Astrocyte (in vitro differentiated cells and primary cell): ENCODE measurements around the gene KANSL1L. TPM values are rescaled to one million over a fixed set of nuclear protein-coding genes. Genes with fewer than 3 reads are reported as not detected.

Source experiments
- DNase-seq: peaks from one replicate; pipeline ENCODE4 v3.0.0-alpha.2; 2010; ENCODE audit warnings: low read depth
- FAIRE-seq: peaks from 2 replicates; lab custom pipeline; 2011; peaks lifted over from hg19 to GRCh38; lab: Jason Lieb, UNC
- H2AFZ ChIP-seq: 2 replicates; pipeline ENCODE4 v1.6.0; 2012; ENCODE audit warnings: low read depth, low read length, inconsistent platforms
- H3K27ac ChIP-seq: 2 replicates; pipeline ENCODE4 v1.5.1; 2011; ENCODE audit warnings: low read depth, low read length, inconsistent platforms
- H3K27me3 ChIP-seq: 2 replicates; pipeline ENCODE4 v1.6.0; 2011; ENCODE audit warnings: low read length, inconsistent platforms; ENCODE audit not compliant: insufficient read depth
- H3K36me3 ChIP-seq: 2 replicates; pipeline ENCODE4 v1.5.1; 2011; ENCODE audit warnings: low read length, inconsistent platforms; ENCODE audit not compliant: insufficient read depth
- H3K4me1 ChIP-seq: 2 replicates; pipeline ENCODE4 v1.5.1; 2011; ENCODE audit warnings: low read length, inconsistent platforms; ENCODE audit not compliant: insufficient read depth
- H3K4me2 ChIP-seq: 2 replicates; pipeline ENCODE4 v1.6.0; 2012; ENCODE audit warnings: low read length, inconsistent platforms
- H3K4me3 ChIP-seq: 2 replicates; pipeline ENCODE4 v1.5.1; 2011; ENCODE audit warnings: low read depth, mild to moderate bottlenecking, low read length, inconsistent platforms; ENCODE audit not compliant: insufficient read depth
- H3K79me2 ChIP-seq: 2 replicates; pipeline ENCODE4 v1.6.0; 2012; ENCODE audit warnings: mild to moderate bottlenecking, low read length, inconsistent platforms; ENCODE audit not compliant: insufficient read depth
- H3K9ac ChIP-seq: 2 replicates; pipeline ENCODE4 v1.6.0; 2012; ENCODE audit warnings: mild to moderate bottlenecking, low read length, inconsistent platforms
- H3K9me3 ChIP-seq: 2 replicates; pipeline ENCODE4 v1.5.1; 2012; ENCODE audit warnings: low read depth, mild to moderate bottlenecking, low read length, inconsistent platforms; ENCODE audit not compliant: insufficient read depth
- H4K20me1 ChIP-seq: 2 replicates; pipeline ENCODE4 v1.6.0; 2012; ENCODE audit warnings: low read length, inconsistent platforms; ENCODE audit not compliant: insufficient read depth
- H3K27ac Mint-ChIP-seq: one replicate; pipeline ENCODE4 v1.8.0; 2021; ENCODE audit warnings: mild to moderate bottlenecking, mixed read lengths; ENCODE audit not compliant: unreplicated experiment
- H3K27me3 Mint-ChIP-seq: one replicate; pipeline ENCODE4 v1.8.0; 2021; ENCODE audit warnings: low read depth, mixed read lengths; ENCODE audit not compliant: unreplicated experiment
- H3K36me3 Mint-ChIP-seq: one replicate; pipeline ENCODE4 v1.8.0; 2021; ENCODE audit warnings: low read depth, mixed read lengths; ENCODE audit not compliant: unreplicated experiment
- H3K4me1 Mint-ChIP-seq: one replicate; pipeline ENCODE4 v1.8.0; 2021; ENCODE audit warnings: low read depth, mixed read lengths; ENCODE audit not compliant: unreplicated experiment
- H3K4me3 Mint-ChIP-seq: one replicate; pipeline ENCODE4 v1.8.0; 2021; ENCODE audit warnings: mild to moderate bottlenecking, moderate library complexity, mixed read lengths; ENCODE audit not compliant: unreplicated experiment
- H3K9me3 Mint-ChIP-seq: one replicate; pipeline ENCODE4 v1.8.0; 2021; ENCODE audit warnings: mild to moderate bottlenecking, mixed read lengths; ENCODE audit not compliant: unreplicated experiment
- CTCF ChIP-seq: IDR thresholded peaks from 2 replicates; pipeline ENCODE4 v1.5.1; 2011; ENCODE audit warnings: low read depth, mild to moderate bottlenecking, inconsistent platforms, low read length, moderate library complexity; ENCODE audit not compliant: insufficient read depth
- EZH2 ChIP-seq: IDR thresholded peaks from 2 replicates; pipeline ENCODE4 v1.6.1; 2012; ENCODE audit warnings: mild to moderate bottlenecking, low read length, inconsistent platforms; ENCODE audit not compliant: insufficient read depth
- total RNA-seq: library from RNA; stranded (reverse); gene quantifications from 2 replicates; pipeline ENCODE4 v1.2.1, GENCODE V29; 2021

Gene KANSL1L
- total RNA-seq, 1 donor from 2014 or later, result 7.5 TPM

- Mint-ChIP-seq H3K4me3 (no peak overlapping the region), H3K36me3 (peaks cover 7% of the 10 kb centered on the region), H3K27ac (no peak overlapping the region), H3K9me3 (no peaks in the 10 kb centered on the region), H3K27me3 (no peaks in the 10 kb centered on the region), H3K4me1 (peaks cover 28% of the 10 kb centered on the region)
- no peak overlapping the region for H3K9ac ChIP-seq
- TF ChIP-seq EZH2, result no peak
- TF ChIP-seq CTCF, result no peak
- FAIRE-seq (no peak), DNase-seq (no peak)
- peaks cover 99% of the 10 kb centered on the region for H3K79me2 ChIP-seq
- H4K20me1 ChIP-seq, result peaks cover 76% of the 10 kb centered on the region
- H3K27me3 ChIP-seq, result no peaks in the 10 kb centered on the region
- H3K4me1 ChIP-seq, result no peaks in the 10 kb centered on the region
- no peak overlapping the region for H3K4me2 ChIP-seq
- no peak overlapping the region for H3K4me3 ChIP-seq
- peaks cover 28% of the 10 kb centered on the region for H3K36me3 ChIP-seq
- H3K27ac ChIP-seq, result no peak overlapping the region
- H2AFZ ChIP-seq, result no peak overlapping the region
- no peaks in the 10 kb centered on the region for H3K9me3 ChIP-seq
Measured at GRCh38 chr2:210009126-210009525, 162.1 kb downstream of the KANSL1L start.

GRCh38 chr2:210007895-210008294 lies 163.3 kb downstream of the KANSL1L start:
- Histone ChIP-seq H3K9me3 (no peaks in the 10 kb centered on the region), H3K9ac (no peak overlapping the region), H3K4me3 (no peak overlapping the region), H2AFZ (no peak overlapping the region), H3K79me2 (peaks cover 100% of the 10 kb centered on the region), H4K20me1 (peaks cover 74% of the 10 kb centered on the region), H3K4me2 (peak overlapping the region; percentile 11), H3K4me1 (peaks cover 3% of the 10 kb centered on the region), H3K27me3 (no peaks in the 10 kb centered on the region), H3K27ac (no peak overlapping the region), H3K36me3 (peaks cover 28% of the 10 kb centered on the region)
- FAIRE-seq, result no peak
- Mint-ChIP-seq H3K27ac (no peak overlapping the region), H3K27me3 (no peaks in the 10 kb centered on the region), H3K36me3 (peaks cover 7% of the 10 kb centered on the region), H3K4me3 (no peak overlapping the region), H3K9me3 (no peaks in the 10 kb centered on the region), H3K4me1 (peaks cover 32% of the 10 kb centered on the region)
- TF ChIP-seq EZH2, result no peak
- no peak for TF ChIP-seq CTCF
- peak; percentile 0 for DNase-seq

GRCh38 chr2:210004881-210005280 lies 166.3 kb downstream of the KANSL1L start:
- no peak overlapping the region for H3K27ac Mint-ChIP-seq
- peaks cover 34% of the 10 kb centered on the region for H3K4me1 Mint-ChIP-seq
- Histone ChIP-seq H3K27ac (no peak overlapping the region), H3K9me3 (no peaks in the 10 kb centered on the region), H3K4me2 (peak overlapping the region; percentile 89), H3K4me3 (no peak overlapping the region), H3K79me2 (peaks cover 75% of the 10 kb centered on the region), H3K36me3 (peaks cover 17% of the 10 kb centered on the region), H3K27me3 (no peaks in the 10 kb centered on the region), H3K9ac (peak overlapping the region; percentile 38), H3K4me1 (peaks cover 3% of the 10 kb centered on the region), H2AFZ (no peak overlapping the region), H4K20me1 (peaks cover 54% of the 10 kb centered on the region)
- H3K27me3 Mint-ChIP-seq, result no peaks in the 10 kb centered on the region
- peak overlapping the region; percentile 96 for H3K4me3 Mint-ChIP-seq
- no peak for DNase-seq
- no peaks in the 10 kb centered on the region for H3K36me3 Mint-ChIP-seq
- FAIRE-seq, result no peak
- TF ChIP-seq CTCF, result no peak
- TF ChIP-seq EZH2, result no peak
- no peaks in the 10 kb centered on the region for H3K9me3 Mint-ChIP-seq
